Osteocyte (in vitro differentiated cells): ENCODE data around the gene CHRNE. TPM values are rescaled to one million over a fixed set of nuclear protein-coding genes. Genes with fewer than 3 reads are reported as not detected.

Experiments used
- DNase-seq: peaks from one replicate; pipeline ENCODE4 v3.0.0; 2021; ENCODE audit warnings: mixed read lengths; ENCODE audit not compliant: unreplicated experiment; ENCODE audit errors: extremely low spot score
- H3K27ac Mint-ChIP-seq: one replicate; pipeline ENCODE4 v1.8.0; 2021; ENCODE audit warnings: mild to moderate bottlenecking, mixed read lengths; ENCODE audit not compliant: unreplicated experiment
- H3K27me3 Mint-ChIP-seq: one replicate; pipeline ENCODE4 v1.8.0; 2021; ENCODE audit warnings: mixed read lengths; ENCODE audit not compliant: unreplicated experiment
- H3K36me3 Mint-ChIP-seq: one replicate; pipeline ENCODE4 v1.8.0; 2021; ENCODE audit warnings: mixed read lengths; ENCODE audit not compliant: unreplicated experiment
- H3K4me1 Mint-ChIP-seq: one replicate; pipeline ENCODE4 v1.8.0; 2021; ENCODE audit warnings: mixed read lengths; ENCODE audit not compliant: unreplicated experiment
- H3K4me3 Mint-ChIP-seq: one replicate; pipeline ENCODE4 v1.8.0; 2021; ENCODE audit warnings: mild to moderate bottlenecking, moderate library complexity, mixed read lengths; ENCODE audit not compliant: unreplicated experiment
- H3K9me3 Mint-ChIP-seq: one replicate; pipeline ENCODE4 v1.8.0; 2021; ENCODE audit warnings: mixed read lengths; ENCODE audit not compliant: unreplicated experiment
- CTCF ChIP-seq: fragments of 200-600 bp; sonication (generic); IDR thresholded peaks from 2 replicates; pipeline ENCODE4 v1.5.0; 2021; ENCODE audit warnings: antibody characterized with exemption, mild to moderate bottlenecking, moderate library complexity
- total RNA-seq: library from RNA; stranded (reverse); gene quantifications from 2 replicates; pipeline ENCODE4 v1.2.1, GENCODE V29; 2021

The CHRNE gene
- total RNA-seq, 1 donor from 2014 or later = 0.27 TPM

DNA sequence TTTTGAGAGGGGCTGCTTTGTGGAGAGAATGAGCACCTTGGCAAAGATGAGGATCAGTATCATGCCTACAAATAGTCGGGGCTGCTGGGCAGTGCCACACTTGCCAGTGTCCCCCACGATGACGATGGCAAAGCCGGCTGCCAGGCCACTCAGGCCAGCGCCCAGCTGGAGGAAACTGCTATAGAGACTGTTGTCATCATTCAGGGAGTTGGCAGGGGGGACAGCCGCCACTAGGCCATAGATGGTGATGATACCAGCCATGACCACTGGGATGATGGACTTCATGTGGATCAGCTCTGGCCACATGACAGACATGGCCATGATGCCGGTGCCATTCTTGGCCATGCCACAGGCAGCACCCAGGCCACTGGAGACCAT is 46.0 kb downstream of the CHRNE start:
- no peaks in the 10 kb centered on the region for H3K27me3 Mint-ChIP-seq
- DNase-seq = no peak
- no peak overlapping the region for H3K27ac Mint-ChIP-seq
- no peak overlapping the region for H3K4me3 Mint-ChIP-seq
- H3K36me3 Mint-ChIP-seq = peaks cover 23% of the 10 kb centered on the region
- no peaks in the 10 kb centered on the region for H3K9me3 Mint-ChIP-seq
- H3K4me1 Mint-ChIP-seq = peaks cover 37% of the 10 kb centered on the region
- TF ChIP-seq CTCF = no peak

DNA sequence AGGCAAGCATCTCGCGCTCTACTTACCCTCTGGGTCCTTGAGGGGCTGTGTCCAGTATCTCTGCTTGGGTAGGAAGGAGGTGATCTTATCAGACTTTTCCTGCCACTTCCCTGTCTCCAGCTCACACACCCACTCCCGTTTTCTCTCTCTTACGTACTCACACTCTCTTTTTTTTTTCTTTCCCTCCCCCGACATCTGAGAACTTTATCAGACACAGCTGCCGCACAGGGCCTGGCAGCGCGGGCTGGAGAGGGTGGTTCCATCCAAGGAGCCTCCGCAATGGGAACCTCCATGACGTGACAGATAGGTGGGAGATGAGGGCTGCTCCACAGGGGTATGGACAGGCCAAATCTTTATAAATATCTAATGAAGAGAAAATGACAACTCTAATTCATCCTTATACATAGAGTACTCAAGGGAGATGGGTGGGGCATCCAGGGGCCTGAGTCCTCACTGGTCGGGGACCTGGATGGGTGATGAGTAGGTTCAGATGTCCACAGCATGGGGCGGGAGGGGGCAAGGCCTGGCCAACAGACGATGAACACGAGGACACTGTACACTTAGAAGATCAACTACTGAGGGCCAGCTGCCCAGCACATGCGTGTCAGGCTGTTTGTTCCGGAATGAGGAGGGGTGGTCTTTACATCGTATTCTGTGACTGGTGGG is 46.5 kb downstream of the CHRNE start:
- Mint-ChIP-seq H3K9me3 (no peaks in the 10 kb centered on the region), H3K27ac (no peak overlapping the region), H3K4me1 (peaks cover 38% of the 10 kb centered on the region), H3K27me3 (no peaks in the 10 kb centered on the region), H3K36me3 (peaks cover 23% of the 10 kb centered on the region), H3K4me3 (no peak overlapping the region)
- no peak for TF ChIP-seq CTCF
- no peak for DNase-seq

DNA sequence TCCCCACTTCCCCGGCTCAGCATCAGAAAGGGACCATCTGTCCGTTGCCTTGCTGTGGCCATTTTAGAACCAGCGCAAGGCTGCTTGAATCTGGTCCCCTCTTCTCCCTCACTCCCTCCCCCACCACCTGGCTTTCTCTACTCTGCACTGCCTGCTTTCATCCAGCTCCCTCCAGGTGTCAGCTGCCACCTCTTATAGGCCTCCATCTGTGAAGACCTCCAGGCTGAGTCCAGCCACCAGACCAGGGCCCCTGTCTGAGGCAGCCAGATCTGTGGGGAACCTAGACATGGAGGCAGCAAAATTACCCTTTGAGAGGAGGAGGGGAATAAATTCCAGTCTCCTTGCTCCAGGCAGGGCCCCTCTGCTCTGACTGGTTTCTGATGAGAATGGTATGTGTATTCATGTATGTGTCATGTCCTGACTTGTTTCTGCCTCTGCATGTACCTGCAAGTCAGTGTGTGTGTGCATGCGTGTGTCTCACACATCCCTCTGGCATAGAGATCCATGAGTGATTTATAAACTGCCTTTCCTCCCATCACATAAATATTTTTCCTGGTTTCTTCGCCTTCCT is 48.7 kb downstream of the CHRNE start:
- H3K36me3 Mint-ChIP-seq = peaks cover 17% of the 10 kb centered on the region
- H3K4me1 Mint-ChIP-seq = peaks cover 54% of the 10 kb centered on the region
- peak overlapping the region; percentile 25 for H3K27ac Mint-ChIP-seq
- H3K4me3 Mint-ChIP-seq = no peak overlapping the region
- DNase-seq = no peak
- no peak for TF ChIP-seq CTCF
- H3K27me3 Mint-ChIP-seq = no peaks in the 10 kb centered on the region
- H3K9me3 Mint-ChIP-seq = no peaks in the 10 kb centered on the region

DNA sequence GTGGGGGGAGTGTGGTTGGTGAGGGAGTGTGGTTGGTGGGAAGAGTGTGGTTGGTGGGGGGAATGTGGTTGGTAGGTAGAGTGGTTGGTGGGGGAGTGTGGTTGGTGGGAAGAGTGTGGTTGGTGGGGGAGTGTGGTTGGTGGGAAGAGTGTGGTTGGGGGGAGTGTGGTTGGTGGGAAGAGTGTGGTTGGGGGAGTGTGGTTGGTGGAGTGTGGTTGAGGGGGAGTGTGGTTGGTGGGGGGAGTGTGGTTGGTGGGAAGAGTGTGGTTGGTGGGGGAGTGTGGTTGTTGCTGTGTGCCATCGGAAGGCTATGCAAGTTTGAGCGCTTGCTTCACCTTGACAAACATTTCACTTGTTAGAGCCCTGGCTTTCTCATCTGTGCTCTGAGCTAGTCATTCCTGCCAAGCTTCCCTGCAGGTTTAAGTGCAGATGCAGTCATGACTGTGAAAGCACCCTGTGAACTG is 49.7 kb downstream of the CHRNE start:
- Mint-ChIP-seq H3K4me1 (peaks cover 53% of the 10 kb centered on the region), H3K9me3 (no peaks in the 10 kb centered on the region), H3K27me3 (no peaks in the 10 kb centered on the region), H3K36me3 (peaks cover 17% of the 10 kb centered on the region), H3K4me3 (no peak overlapping the region), H3K27ac (no peak overlapping the region)
- no peak for DNase-seq
- no peak for TF ChIP-seq CTCF

- H3K36me3 Mint-ChIP-seq = peaks cover 17% of the 10 kb centered on the region
- no peak for TF ChIP-seq CTCF
- DNase-seq = no peak
- H3K4me3 Mint-ChIP-seq = no peak overlapping the region
- H3K4me1 Mint-ChIP-seq = peaks cover 54% of the 10 kb centered on the region
- H3K9me3 Mint-ChIP-seq = no peaks in the 10 kb centered on the region
- peak overlapping the region; percentile 74 for H3K27ac Mint-ChIP-seq
- no peaks in the 10 kb centered on the region for H3K27me3 Mint-ChIP-seq
Measured at GRCh38 chr17:4852567-4853207, 50.2 kb downstream of the CHRNE start.
